NT2/D1 (cell line): ENCODE results near the gene DNAH17.

Source experiments
- SUZ12 ChIP-seq: IDR thresholded peaks from 2 replicates; pipeline ENCODE4 v1.6.1; 2011; ENCODE audit not compliant: insufficient read length, insufficient read depth; ENCODE audit errors: extremely low read depth
- ZNF274 ChIP-seq: IDR thresholded peaks from 2 replicates; pipeline ENCODE4 v1.6.1; 2011; ENCODE audit warnings: mild to moderate bottlenecking, low read depth, low read length

DNA sequence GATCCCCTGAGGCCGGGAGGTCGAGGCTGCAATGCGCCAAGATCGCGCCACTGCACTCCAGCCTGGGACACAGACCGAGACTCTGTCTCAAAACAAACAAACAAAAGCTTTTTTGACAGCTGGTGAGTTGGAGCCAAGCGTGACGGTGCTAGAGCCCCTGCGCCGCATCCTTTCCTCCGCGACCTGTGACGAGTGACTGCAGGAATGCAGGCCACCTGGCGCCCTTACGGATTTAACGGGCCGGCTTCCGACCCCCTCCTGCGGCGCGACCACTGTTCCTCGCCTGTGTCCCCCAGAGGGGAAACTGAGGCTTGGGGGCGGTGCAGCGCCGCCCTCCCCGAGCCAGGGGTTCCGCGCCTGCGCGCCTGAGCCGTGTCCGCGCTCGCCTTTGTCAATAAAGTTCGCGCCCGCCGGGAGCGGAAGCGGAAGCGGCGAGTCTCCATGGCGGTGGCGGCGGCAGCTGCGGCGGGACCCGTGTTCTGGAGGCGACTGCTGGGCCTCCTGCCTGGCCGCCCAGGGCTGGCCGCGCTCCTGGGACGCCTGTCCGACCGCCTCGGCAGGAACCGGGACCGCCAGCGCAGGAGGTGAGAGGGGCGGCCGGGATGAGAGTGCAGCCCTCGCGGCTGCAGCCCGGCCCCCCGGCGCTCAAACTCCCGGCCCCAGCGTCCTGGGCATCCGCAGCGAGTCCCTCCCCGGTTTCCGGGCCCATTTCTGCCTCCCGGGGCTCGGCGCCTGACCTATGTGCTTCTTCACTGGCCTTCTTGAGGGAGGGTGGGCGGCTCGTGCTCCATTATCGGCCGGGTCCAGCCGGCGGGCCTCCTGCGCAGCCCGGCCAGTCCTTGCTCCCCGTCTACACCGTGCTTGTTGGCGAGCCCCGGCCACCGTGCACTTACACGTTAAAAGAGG lies 198.7 kb downstream of the DNAH17 start, which contains the start of gene PGS1:
- TF ChIP-seq ZNF274 (no peak), SUZ12 (no peak)
